DMS 273 (cell line): ENCODE measurements around the gene ANKRD10.
"Not testable (repeated sequence)": the region's sequence is repeated elsewhere in the genome, so short reads cannot be mapped to it uniquely, and the experiment has no call there.

ENCODE experiments used
- DNase-seq: peaks from one replicate; lab custom pipeline; 2025; ENCODE audit not compliant: unreplicated experiment; lab: John Stamatoyannopoulos, UW

ANKRD10 gene

GRCh38 chr13:110867380-110867779 is 47.5 kb downstream of the ANKRD10 start:
- no peak for DNase-seq

DNA sequence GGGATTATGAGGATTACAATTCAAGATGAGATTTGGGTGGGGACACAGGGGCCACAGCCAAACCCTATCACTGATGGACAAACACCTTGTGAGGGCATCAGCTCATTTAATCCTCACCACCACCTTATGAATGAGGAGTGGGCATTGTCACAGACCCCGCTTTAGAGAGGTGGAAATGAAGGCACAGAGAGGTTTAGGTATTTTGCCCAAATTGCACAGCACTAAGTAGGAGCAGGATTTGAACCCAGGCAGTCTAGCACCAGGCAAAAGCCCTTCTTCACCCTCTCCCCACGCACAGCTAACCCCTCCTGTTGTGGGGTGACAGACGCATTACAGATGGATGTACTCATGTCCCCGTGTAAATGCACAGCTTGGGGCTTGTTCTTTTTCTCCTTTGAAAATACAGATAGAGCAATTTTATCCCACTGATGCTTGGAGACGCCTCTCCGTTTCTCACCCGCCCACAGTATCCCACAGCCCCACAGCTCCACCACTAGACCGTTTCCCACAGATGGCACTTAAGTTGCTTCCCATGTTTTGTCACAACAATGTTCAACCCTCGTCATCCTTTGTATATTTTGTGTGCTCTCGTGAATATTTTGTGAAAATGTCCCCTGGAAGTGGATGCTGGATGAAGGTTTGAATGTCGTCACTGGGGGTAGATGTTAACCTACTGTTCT is 48.2 kb downstream of the ANKRD10 start:
- DNase-seq: no peak

DNA sequence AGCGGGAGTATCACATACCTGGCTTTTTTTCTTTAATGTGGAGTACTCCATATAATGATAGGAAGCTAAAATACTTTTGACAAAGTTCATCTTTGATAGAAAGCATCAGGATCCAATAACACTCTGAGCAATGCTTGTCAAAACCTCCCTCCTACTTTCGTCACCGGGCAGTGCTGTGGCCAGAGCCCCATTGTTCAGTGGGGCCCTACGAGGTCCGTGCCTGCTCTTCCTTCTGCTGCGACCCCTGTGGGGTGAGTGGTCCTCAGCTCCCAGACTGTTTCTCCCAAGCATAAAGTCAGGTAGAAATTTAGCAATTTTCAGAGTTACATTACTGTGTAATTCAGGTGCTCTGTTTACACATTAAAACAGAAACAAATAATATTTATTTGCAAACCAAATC is 51.2 kb downstream of the ANKRD10 start:
- no peak for DNase-seq

DNA sequence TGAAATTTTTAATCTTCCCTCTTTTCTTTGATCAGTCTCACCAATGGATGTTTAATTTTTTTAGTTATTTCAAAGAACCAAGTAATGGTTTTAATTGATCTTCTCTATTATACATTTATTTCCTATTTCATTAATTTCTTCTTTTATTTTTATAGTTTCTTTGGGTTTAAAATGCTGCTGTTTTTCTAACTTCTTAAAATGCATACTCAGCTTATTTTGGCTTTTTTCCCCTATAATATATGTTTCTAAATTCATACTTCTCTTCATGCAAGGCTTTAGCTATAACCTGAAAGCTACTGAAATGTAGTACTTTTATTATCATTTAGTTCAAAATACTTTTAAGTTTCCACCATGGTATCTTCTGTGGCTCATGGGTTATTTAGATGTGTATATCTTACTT is 53.9 kb downstream of the ANKRD10 start:
- no peak for DNase-seq

DNA sequence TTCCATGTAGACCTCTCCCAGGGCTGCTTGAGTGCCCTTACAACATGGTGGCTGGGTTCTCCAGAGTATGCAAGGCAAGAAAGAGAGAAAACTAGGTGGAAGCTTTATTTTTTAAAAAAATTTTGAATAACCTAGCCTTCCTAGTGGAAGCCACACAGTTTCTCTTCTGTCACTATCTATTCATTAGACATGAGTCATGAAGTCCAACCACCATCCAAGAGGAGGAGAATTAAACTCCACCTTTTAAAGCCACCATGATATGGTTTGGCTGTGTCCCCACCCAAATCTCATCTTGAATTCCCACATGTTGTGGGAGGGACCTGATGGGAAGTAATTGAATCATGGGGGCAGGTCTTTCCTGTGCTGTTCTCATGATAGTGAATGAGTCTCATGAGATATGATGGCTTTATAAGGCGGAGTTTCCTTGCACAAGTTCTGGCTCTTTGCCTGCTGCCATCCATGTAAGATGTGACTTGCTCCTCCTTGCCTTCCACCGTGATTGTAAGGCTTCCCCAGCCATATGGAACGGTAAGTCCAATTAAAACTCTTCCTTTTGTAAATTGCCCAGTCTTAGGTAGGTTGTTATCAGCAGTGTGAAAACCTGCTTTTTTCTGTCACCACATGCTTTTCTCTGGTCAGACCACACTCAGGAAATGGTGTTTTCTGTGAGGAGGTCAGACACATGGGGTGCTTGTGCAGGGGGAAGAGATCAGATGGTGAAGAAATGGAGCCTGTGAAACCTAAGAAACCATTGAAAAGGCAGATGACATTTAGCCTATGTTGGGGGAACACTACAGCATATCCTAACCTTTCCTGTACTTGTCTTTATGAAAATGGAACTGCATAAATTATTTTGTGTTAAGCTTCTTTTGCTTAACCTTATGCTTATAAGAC is 57.7 kb downstream of the ANKRD10 start:
- no peak for DNase-seq

DNA sequence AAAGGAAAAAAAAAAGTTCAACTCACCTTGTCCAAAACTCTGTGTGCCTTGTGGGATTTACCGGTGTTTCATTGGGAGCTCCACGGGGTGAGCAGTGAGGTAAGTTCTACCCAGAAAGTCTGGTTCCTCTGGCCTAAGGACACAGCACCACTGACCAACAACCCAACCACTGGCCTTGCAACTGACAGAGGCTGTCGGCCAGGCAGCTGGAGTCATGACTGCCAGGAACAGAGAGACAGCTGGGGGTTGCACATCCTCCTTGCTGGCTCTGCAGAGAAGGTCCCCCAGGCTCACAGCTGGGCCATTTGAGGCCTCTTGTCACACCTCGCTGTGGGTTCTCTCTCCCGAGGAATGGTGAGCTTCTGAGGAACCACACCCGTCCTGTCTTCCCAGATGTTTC is 59.5 kb downstream of the ANKRD10 start:
- DNase-seq: no peak

DNA sequence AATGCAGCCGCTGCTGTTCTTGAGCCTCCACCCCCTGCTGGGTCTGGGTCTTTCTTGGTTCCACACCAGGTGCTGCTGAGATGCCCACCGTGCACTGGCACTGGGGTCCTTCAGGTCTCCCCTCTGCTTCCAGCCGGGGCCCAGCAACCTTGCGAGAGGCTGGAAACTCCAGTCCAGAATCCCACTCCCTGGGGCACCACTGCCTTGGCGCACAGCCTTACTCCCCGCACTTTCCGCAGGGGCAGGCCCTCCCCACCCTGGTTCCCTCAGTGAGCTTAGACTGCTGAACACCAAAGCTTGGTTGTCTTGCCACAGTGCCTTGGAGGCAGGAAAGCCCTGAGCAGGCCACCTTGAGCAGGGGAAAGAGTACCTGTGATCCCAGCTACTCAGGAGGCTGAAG is 60.0 kb downstream of the ANKRD10 start:
- no peak for DNase-seq

- DNase-seq: no peak
These were observed 61.6 kb downstream of the ANKRD10 start for GRCh38 chr13:110853235-110853721.

DNA sequence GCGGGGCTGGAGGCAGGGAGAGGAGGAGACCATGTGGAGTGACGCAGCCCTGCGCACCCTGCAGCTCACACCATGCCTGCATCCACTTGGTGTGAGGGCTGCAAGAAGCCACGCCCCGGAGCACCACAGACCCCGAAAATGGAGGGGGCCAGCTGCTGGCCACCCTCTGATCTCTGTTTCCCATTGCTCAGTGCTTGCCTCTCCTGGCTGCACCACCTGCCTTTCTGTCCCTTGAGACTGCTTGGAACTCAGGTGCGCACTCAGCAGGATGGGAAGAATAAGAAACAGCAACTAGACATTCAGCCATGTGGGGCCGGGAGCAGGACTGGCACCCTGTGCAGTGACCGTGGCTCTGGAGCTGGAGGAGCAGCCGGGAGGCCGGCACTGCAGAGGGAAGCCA is 64.0 kb downstream of the ANKRD10 start:
- no peak for DNase-seq

GRCh38 chr13:110850006-110850405 is 64.9 kb downstream of the ANKRD10 start:
- DNase-seq: no peak

- DNase-seq: no peak
These were observed 69.3 kb downstream of the ANKRD10 start for GRCh38 chr13:110845520-110845919.

GRCh38 chr13:110841846-110842245 is 73.0 kb downstream of the ANKRD10 start:
- DNase-seq: no peak

DNA sequence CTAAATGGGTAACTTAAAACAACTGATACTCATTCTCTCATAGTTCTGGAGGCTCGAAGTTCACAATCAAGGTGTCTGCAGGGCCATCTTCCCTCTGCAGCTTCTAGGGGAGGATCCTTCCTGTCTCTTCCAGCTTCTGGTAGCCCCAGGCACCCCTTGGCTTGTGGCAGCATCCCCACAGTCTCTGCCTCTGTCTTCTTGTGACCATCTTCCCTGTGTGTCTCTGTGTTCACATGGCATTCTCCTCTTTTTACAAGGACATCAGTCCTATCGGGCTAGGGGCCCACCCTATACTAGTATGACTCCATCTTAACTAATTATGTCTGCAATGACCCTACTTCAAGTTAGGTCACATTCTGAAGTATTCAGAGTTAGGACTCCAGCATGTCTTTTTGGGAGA is 73.5 kb downstream of the ANKRD10 start:
- no peak for DNase-seq

GRCh38 chr13:110838867-110839538 is 75.9 kb downstream of the ANKRD10 start:
- no peak for DNase-seq

- no peak for DNase-seq
These were observed 76.8 kb downstream of the ANKRD10 start for GRCh38 chr13:110838116-110838515.

- DNase-seq: not testable (repeated sequence)
These were observed 77.3 kb downstream of the ANKRD10 start for GRCh38 chr13:110837397-110838061.

DNA sequence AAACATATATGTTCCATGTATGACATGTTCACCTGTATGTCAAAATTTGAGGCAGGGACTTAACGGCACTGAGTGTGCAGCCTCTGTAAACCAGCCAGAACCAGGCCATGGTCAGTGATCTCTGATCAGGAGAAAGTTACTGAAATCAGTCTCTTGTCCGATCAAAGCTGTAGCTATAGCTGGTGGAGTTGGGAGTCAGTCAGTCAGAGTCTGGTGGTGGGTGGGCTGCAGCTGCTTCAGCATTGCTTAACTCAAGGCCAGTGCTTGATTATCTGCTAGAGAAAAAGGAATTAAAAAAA is 78.3 kb downstream of the ANKRD10 start:
- DNase-seq: no peak

- no peak for DNase-seq
These were observed 78.9 kb downstream of the ANKRD10 start for GRCh38 chr13:110835721-110836604.

GRCh38 chr13:110834572-110834971 is 80.3 kb downstream of the ANKRD10 start:
- no peak for DNase-seq

DNA sequence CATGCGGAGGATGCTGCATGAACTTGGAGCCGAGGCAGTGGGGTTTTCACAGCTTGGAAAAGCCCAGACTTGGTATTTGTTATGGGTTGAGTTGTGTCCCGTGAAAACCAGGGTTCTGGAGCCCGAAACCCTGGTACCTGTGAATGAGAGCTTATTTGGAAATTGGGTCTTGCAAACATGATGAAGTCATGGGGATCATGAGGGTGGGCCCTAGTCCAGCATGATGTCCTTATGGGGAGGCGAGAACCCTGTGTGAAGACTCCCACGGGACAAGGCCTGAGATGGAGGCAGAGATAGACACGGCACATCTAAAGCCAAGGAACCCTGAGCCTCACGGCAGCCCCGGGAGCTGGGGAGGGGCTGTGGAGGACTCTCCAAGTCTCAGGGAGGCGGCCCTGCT is 82.3 kb downstream of the ANKRD10 start:
- no peak for DNase-seq

GRCh38 chr13:110832205-110832479 is 82.7 kb downstream of the ANKRD10 start:
- DNase-seq: no peak
